ENCODE measurements around the gene PLTP.
"Not testable (repeated sequence)": the region's sequence is repeated elsewhere in the genome, so short reads cannot be mapped to it uniquely, and the experiment has no call there.

The PLTP gene

DNA sequence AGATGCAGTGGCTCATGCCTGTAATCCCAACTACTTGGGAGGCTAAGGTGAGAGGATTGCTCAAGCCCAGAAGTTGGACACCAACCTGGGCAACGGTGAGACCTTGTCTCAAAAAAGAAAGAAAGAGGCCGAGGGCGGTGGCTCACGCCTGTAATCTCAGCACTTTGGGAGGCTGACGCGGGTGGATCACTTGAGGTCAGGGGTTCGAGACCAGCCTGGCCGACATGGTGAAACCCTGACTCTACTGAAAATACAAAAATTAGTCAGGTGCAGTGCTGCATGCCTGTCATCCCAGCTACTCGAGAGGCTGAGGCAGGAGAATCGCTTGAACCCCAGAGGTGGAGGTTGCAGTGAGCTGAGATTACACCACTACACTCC is 37.9 kb downstream of the PLTP start:
- DNase-seq (ENCODE audit: low read depth in 2 of 2), result not testable (repeated sequence)

DNA sequence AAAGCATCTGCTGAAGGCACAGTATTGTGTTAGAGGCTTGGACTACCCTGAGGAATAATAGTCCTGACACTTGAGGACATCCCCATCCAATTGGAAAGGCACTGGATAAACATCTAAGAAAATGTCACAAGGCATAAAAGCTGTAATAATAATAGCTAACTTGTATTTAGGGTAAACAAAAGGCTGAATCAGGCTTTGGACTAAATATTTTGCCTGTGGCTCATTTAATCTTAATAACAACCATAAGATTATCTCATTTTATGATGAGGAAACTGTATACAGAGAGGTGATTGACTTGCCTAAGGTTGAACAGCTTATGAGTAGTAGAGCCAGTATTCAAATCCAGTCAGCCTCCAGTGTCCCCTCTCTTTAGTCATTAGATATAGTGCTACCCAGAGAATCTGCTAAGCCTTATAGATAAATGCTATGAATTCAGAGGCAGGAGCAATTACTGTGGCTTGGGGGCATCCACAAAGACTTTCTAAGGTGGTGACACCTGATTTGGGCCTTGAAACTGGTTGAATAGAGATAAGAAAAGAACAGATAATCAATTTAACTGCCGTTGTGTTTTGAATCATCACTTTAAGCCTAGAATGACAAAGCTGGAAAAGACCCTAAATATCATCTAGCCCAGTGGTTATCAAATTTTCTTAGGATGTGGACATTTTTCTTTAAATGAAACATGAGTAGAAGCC is 38.4 kb downstream of the PLTP start:
- no peak for DNase-seq (ENCODE audit: low read depth in 2 of 2)

DNA sequence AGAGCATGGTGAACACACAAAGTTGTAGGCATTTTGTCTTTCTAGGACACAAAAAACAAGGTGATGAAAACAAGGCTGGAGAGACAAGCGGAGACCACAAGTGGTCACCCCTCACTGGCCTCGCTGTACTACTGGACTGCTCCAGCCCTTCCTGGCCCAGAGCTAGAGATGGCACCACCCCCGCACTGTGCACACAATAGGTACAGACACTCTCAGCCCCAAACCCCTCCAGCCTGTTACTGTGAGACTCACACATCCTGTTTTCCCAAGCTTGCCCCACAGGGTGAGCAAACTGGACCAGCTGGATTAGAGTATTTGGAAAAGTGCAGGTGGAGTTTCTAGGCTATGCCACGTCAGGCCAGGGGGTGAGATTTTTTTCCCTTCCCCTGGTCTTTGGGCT is 39.3 kb downstream of the PLTP start:
- no peak for DNase-seq (ENCODE audit: low read depth in 2 of 2)

DNA sequence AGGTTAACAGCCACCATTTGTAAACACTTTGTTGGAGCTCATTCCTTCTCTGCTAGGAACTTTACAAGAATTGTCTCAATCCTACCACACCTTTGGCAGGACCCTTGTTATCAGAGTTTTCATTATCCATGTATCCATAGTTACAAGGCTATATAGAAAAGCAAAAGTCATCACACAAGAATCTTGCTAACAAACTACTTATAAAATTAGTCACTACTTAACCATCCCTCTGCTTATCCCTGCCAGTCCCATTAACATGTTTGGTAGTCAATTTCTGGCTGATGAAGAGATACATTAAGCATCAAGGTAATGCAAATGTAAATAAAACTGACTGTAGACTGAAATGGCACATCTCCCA is 44.2 kb downstream of the PLTP start:
- DNase-seq (ENCODE audit: low read depth in 2 of 2), result no peak

DNA sequence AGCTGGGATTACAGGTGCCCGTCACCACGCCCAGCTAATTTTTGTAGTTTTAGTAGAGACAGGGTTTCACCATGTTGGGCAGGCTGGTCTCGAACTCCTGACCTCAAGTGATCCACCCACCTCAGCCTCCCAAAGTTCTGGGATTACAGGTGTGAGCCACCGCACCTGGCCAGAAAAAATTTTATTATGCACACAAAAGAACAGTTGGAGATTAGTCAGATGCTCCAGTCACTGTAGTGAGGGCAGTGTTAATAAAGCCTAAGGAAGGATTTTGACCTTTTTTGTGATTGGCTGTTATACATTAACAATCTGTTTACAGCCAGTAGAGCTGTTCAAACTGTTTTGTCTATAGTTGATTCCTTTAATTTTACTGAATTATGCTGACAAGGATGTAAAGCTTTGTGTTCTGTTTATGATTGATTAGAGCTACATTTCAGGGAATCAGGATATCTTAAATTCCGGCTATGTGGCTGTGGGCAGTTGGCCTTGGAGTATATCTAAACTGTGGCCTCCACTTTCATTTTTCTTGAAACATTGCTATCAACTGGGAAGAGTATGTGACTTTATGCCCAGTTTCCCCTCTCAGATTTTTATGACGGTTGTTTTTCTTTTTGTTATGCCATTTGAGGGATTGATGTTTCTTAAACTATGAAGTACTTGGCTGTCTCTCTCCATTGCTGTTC is 44.7 kb downstream of the PLTP start:
- no peak for DNase-seq (ENCODE audit: low read depth in 2 of 2)

DNA sequence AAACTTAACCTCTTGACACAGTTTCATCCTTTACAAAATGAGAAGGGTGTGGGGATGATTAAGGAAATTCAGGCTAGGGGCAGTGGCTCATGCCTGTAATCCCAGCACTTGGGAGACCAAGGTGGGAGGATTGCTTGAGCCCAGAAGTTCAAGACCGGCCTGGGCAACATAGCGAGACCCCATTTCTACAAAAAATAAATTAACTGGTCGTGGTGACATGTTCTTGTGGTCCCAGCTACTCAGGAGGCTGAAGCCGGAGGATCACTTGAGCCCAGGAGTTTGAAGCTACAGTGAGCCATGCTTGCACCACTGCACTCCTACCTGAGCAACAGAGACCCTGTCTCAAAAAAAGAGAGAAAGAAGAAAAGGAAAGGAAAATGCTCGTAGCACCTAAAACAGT is 45.5 kb downstream of the PLTP start:
- no peak for DNase-seq (ENCODE audit: low read depth in 2 of 2)

DNA sequence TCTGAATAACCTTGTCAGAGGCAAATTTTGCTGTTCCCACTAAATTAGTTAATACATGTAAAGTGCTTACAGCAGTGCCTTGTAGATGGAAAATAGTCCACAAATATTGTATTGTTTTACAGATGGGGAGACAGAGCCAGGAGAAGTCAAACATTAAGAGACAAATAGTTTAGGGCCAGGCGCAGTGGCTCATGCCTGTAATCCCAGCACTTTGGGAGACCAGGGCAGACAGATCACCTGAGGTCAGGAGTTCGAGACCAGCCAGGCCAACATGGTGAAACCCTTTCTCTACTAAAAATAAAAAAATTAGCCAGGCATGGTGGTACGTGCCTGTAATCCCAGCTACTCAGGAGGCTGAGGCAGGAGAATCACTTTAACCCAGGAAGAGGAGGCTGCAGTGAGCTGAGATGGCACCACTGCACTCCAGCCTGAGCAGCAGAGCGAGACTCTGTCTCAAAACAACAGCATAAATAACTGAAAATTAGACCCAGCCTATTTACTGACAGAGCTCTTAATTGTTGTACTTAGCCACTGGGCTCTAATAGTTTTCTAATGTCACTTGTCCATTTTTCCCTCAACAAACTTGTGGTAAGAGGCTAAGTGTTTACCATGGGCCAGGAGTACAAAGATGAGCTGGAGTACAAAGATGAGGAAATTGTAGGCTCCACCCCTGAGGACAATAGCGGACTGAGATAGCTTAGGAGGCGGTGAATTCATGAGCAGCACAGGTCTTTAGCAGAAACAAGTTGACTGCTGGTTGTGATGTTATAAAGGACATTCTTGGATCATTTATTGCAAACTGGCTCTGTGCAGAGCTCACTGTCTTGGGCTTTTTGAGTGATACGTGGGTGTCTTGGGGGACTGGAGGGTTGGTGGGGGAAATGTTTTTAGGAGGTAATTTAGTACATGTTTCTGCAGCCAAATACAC is 48.1 kb downstream of the PLTP start:
- no peak for DNase-seq (ENCODE audit: low read depth in 2 of 2)

DNA sequence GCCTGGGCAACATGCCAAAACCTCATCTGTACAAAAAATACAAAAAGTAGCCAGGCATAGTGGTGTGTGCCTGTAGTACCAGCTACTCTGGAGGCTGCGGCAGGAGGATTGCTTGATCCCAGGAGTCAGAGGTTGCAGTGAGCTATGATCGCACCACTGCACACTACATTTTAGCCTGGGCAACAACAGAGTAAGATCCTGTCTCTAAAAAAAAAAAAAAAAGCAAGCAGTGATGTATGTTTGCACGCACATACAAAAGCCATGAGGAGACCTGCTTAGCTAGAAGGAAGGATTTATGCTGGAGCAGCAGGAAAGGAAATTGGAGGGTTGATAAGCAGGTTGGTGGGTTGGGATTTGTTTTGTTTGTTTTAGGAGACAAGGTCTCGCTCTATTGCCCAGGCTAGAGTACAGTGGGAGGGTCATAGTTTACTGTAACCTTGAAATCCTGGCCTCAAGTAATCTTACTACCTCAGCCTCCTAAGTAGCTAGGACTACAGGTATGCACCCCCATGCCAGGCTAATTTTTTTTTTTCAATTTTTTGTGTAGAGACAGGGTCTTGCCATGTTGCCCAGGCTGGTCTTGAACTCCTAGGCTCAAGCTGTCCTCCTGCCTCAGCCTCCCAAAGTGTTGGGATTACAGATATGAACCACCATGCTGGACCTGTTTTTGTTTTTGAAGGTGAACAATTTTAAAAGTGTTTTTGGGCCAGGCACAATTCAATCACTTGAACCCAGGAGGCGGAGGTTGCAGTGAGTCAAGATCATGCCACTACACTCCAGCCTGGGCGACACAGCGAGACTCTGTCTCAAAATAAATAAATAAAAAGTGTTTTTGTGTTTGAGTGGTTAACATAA is 50.5 kb downstream of the PLTP start:
- no peak for DNase-seq (ENCODE audit: low read depth in 2 of 2)

DNA sequence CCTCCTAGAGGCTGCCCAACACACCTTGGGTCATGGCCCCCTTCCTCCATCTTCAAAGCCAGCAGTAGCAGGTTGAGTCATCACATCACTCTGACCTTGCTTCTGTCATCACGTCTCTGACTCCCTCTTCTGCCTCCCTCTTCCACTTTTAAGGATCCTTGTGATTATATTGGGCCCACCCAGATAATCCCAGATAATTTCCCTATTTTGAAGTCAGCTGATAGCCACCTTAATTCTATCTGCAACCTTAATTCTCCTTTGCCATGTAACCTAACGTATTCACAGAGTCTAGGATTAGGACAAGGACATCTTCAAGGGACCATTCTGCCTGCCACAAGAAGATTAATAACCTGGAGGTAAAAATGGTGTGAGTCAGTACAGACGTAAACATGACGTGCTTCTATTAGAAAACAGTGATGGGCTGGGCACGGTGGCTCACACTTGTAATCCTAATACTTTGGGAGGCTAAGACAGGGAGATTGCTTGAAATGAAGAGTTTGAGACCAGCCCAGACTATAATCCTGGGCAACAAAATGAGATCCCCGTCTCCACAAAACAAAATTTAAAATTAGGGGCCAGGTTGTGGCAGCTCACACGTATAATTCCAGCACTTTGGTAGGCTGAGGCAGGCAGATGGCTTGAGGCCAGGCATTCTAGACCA is 51.3 kb downstream of the PLTP start:
- no peak for DNase-seq (ENCODE audit: low read depth in 2 of 2)

DNA sequence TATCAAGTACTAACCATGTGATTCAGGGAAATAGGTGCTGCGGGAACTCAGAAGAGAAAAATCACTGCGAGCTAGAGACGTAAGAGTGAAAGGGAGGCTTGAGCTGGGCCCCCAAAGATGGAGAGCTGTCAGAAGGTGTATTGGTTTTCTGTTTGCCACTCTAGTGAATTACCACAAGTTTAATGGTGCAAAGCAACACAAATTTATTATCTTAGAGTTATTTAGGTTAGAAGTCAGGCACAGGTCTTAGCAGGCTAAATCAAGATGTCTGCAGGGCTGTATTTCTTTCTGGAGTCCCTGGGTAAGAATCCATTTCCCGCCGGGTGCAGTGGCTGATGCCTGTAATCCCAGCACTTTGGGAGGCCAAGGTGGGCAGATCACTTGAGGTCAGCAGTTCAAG is 52.0 kb downstream of the PLTP start:
- DNase-seq (ENCODE audit: low read depth in 2 of 2), result no peak

DNA sequence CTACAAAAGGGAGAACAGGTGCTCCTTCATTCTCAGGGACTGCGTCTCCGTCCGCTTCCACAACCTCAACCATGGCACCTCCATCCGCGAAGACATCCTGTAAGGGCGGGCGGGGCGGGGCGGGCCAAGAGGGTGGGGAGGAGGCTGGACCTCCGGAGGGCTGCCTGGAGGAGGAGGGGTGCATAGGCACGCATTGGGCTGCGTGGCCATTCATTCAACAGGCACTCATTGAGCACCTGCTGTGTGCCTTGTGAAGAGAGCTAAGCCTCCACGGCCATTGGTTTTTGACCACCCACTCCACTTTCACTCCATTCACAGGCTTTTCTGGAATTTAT is 54.1 kb downstream of the PLTP start:
- DNase-seq (ENCODE audit: low read depth in 2 of 2), result no peak

DNA sequence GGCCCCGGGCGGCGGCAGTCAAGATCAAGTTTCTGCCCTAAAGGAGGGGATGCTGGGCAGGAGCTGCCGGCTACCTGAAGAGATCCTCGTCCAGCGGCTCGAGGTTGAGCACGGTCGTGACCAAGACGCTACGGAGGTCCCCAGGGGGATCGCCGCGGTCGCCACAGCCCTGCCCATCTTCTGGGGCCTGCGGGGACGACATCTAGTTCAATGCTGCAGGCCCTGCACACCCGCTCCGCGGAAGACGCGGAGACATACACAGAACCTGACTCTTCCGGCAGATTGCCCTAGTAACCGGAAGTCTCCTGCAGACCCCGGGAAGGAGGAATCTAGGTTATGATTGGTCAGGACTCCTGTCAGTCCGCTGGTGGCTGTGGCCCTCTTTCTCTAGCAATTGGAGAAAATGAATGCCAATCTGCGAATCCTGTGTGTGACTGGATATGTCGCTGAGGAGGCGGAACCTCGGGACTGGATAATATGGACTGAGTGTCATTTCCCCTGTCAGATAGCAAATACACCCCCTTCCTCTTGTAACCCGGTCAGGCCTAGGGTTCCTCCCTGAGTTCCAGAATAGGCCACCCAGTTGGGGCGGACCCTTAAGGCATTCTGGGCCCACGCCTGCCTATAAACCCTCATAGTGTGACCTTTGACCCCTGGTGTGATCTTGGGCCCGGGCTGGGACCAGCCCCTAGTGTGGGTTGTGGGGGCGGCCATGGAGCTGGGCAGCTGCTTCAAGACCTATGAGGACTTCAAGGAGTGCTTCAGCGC is 54.7 kb downstream of the PLTP start, which contains the start of the genes ACOT8 and ZSWIM3:
TSS of gene ACOT8 (minus strand) at position 279 of the 768 bp plus-strand sequence. CDS start at position 202, 77 bp downstream.
TSS of gene ZSWIM3 (plus strand) at position 501 of the 768 bp plus-strand sequence. CDS start at position 713, 212 bp downstream.
- DNase-seq (ENCODE audit: low read depth in 2 of 2), result peak; percentile 69 to 88

DNA sequence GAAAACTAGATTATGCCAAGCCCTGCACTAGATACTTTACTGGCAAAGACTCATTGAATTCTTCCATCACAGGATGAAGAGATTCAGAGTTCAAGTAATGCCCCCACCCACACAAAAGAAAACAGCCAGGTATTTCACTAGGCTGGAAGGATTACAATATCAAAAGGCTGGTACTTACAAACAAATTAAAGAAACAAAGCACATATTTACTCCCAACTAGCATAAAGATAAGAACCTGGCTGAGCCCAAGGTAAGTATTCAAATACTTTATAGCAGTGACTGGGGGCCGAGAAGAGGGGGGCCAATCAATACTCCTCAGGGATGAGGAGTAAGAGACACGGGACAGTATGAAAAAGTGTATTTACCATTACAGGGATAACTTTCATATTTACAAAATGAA is 58.5 kb downstream of the PLTP start:
- no peak for DNase-seq (ENCODE audit: low read depth in 2 of 2)

DNA sequence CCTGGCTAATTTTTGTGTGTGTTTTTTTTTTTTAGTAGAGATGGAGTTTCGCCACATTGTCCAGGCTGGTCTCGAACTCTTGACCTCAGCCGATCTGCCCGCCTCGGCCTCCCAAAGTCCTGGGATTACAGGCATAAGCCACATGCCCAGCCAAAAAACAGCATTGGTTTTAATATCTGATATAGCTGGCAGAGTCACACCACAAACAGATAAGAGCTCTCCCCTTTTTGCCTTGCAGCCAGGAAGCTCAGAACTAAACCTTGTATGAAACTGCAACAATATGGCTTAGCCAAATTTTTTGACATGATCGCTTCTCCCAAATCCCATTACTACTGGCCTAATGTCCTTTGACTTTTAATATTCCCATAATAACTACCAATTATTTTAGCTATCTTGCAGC is 59.6 kb downstream of the PLTP start:
- DNase-seq (ENCODE audit: low read depth in 2 of 2), result no peak

DNA sequence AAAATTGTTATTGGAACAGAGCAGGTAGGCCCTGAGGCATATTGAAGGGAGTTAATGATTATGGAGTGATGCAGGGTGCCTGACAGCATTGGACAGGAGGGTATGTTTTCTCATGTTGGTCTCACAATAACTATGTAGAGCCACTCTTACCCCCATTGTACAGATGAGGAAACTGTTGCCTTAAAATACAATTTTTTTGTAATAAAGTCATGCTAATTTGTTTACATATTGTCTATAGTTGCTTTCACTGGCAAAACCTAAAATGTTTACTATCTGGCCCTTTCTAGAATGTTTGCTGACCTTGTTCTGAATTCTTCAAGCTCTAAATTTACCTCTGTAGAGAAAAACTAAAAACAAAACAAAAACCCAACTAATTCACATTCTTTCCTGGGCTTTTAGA is 60.5 kb downstream of the PLTP start:
- DNase-seq (ENCODE audit: low read depth in 2 of 2), result no peak

DNA sequence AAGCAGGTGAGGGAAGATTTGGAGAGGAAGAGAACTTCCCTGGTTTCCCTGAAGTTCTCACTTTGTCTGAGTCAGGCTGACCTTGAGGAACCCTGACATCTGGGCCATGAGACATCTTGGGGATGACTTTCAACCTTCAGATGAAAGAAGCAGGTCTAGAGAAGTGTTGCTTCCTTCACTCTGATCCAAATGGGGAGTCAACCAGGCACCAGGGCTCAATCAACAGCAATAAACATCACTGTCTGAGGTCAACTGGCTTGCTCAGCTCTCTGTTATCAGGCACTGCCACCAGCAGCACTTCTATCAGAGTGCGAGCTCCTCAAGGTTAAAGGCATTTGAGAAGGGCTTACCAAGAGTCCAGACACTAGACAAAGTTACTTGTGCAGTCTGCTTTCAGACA is 61.0 kb downstream of the PLTP start:
- no peak for DNase-seq (ENCODE audit: low read depth in 2 of 2)

DNA sequence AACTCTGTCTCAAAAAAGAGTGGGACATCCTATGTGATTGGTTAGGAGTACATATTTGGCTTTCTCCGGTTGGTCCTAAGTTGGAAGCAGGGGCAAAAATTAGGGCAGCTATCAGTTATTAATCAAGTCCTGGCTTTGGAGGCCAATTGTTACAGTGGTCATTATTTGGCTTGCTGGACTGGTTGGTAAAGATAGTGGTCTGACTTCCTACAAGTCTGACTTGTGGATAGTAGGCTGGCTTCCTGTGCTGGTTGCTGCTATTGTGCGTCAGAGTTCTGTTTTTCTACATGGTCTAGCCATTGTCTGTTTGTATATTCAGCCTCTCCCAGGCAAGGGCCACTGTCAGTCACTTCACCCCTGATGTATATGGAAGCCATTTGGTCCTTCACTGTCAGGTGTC is 61.7 kb downstream of the PLTP start:
- DNase-seq (ENCODE audit: low read depth in 2 of 2), result no peak

DNA sequence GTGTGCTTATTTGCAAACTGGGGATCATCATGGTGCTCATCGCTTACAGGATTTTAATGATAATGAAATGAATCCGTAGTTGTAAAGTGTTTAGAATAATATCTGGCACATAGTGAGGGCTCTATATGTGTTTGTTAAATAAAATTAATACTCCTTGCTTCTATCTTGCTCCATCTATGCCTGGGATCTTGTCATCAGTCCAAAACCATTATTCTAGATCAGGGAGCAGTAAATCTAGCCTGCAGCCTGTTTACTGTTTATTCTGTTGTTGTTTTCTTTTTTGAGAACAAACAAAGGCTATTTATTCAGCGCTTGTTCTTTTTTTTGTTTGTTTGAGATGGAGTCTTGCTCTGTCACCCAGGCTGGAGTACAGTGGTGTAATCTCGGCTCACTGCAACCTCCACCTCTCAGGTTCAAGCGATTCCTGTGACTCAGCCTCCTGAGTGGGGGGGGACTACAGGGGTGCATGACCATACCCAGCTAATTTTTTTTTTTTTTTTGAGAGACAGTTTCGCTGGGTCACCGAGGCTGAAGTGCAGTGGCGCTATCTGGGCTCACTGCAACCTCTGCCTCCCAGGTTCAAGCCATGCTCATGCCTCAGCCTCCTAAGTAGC is 62.9 kb downstream of the PLTP start:
- no peak for DNase-seq (ENCODE audit: low read depth in 2 of 2)

Data from stimulated activated CD4-positive, alpha-beta T cell treated with anti-CD3 and anti-CD28 coated beads, Interleukin-1b, Interleukin-23, amount 100 ng/mL, for 1 hour (primary cell).